EH (cell line): ENCODE results near the gene EYA2.

Source experiments
- DNase-seq: peaks from one replicate; pipeline ENCODE4 v3.0.0-alpha.2; 2015; ENCODE audit warnings: low read depth

The EYA2 gene

DNA sequence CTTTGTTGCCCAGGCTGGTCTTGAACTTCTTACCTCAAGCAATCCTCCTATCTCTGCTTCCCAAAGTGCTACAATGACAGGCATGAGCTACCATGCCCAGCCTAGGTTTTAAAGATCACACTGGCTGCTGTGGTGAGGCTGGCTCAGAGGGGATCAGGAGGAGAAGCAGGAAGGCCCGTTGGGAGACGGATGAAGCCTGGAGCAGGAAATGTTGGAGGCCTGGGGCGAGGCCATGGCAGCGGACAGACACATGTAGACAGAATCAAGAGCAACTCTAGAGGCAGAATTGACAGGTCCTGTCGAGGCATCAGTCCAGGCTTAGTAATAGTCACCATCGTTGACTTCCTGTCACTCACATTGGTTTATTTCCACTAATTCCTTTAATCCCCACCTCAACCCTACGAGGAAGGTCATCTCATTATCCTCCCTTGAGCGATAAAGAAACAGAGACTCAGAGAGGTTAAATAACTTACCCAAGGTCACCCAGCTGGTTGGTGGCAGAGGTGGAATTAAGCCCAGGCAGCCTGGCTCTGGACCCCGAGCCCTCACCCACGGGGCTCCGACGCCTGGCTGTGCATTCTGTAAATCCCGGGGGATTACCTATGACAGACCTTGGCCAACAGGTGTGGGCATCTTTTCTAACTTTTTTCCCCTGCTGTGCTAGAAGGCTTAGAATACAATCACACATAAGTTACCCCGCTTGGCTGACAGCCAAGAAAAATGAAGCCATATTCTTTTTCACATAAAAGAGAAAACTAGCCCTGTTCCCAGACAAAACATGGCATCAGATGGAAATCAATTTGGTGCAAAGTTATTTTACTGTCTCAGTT lies 113.4 kb downstream of the EYA2 start:
- DNase-seq = no peak

DNA sequence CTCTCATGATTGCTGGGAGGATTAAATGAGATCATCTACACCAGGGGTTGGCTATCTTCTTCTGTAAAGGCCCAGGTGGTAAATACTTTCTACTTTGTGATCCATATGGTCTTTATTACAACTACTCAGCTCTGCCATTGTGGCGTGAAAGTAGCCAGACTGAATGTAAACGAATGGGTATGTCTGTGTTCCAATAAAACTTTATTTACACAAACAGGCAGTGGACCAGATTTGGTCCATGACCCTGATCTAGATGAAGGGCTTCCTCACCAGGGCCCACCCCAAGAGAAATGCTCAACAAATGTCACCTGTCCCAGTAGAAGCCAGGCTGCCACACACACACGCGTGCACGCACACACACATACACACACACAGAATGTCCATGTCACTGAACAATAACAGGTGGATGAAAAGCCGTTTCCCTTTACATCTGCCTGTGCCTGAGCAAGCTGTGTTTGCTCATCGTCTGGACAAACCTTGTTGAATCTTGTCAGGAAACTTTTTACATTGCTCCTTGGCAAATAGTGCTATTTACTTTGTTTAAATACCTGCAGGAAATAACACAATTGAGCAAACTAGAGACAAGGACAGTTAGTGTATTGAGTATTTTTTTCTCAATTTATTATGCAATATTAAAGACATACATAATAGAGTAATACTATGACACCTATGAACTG lies 114.3 kb downstream of the EYA2 start:
- no peak for DNase-seq

DNA sequence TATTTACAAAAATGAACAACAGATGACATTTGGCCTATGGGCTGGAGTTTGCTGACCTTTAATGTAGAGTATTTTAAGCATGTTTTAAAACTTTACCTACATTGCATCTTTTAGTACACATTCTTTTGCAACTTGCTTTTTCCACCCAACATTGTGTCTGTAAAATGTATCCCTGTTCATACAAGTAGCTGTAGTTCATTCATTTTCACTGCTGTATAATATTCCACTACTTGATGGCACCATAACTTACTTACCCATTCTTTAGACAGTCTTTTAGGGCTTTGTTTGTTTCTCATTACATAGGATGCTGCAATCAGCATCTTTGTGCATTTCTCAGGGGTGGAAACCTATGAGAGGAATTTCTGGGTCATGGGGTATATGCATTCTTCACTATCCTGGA lies 115.1 kb downstream of the EYA2 start:
- DNase-seq = no peak

DNA sequence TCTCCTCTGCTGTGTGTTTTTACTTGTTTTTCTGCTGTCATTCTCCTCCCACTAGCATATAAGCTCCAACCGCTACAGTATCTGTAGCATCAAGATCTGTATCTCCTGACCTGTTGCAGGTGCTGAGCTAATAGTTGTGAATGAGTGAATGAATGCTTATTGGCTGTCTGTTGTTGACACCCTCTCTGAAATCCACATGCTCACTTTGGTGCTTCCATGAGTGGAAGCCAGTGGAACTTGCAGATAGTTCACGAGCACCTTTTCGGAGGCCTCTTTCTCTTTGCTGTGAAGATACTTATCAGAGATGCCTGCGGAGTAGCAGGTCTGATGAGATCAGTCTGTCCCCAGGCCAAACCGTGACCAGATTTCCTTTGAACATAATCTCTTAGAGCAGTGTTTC lies 117.3 kb downstream of the EYA2 start:
- DNase-seq = no peak

DNA sequence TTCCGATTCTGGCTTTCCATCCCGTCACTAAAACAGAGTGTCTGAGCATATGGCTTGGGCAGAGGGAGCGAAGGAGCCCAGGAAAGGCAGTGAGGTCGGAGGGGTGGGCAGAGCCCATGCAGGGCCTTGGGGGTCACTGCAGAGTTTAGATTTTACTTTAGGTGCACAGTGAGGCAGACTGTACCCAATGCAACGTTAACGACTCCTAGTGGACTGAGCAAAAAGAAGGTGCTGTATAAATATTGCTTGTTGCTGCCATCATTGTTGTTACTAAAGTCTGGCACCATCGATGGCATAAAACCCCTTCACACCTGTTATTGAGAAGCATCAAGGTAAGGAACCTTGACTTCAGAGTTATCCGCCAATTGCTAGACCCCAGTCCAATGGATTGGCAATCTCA lies 119.0 kb downstream of the EYA2 start:
- no peak for DNase-seq

DNA sequence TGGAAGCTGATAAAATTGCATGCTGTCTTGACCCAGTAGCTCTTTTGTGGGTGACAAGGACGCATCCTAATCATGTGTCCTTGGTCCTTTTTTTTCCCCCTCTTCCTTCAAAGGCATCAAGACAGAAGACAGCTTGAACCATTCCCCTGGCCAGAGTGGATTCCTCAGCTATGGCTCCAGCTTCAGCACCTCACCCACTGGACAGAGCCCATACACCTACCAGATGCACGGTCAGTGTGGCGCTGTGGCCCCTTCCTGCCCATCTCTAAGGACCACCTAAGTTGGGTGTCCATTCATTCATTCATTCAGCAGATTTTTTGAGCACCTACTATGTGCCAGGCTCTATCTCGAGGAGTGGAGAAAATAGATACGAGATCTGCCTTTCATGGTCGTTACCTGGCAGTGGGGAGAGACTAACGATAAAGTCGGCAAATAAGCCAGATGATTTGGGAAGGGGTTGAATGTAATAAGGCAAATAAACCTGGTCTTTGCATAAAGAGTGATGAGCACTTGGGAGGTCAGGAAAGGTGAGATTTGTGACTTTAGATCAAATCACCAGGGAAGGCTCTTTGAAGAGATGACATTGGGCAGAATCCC lies 121.5 kb downstream of the EYA2 start:
- DNase-seq = peak; percentile 4

DNA sequence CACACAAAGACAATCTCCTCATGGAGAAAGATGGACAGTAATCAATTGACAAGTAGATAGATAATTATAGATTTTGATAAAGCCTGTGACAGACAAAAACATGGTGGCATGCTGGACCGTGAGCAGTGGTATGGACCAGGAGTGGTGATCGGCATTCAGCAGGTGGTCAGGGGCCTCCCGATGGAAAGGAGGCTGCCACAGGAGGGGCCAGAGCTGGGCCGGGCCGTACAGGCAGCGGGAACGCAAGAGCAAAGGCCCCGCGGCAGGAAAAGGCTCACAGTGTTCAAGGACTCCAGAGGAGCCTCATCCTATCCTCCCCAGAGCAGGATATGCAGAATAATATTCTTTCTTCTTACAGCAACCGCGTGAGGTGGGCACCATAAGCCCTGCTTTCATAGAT lies 123.7 kb downstream of the EYA2 start:
- DNase-seq = no peak

DNA sequence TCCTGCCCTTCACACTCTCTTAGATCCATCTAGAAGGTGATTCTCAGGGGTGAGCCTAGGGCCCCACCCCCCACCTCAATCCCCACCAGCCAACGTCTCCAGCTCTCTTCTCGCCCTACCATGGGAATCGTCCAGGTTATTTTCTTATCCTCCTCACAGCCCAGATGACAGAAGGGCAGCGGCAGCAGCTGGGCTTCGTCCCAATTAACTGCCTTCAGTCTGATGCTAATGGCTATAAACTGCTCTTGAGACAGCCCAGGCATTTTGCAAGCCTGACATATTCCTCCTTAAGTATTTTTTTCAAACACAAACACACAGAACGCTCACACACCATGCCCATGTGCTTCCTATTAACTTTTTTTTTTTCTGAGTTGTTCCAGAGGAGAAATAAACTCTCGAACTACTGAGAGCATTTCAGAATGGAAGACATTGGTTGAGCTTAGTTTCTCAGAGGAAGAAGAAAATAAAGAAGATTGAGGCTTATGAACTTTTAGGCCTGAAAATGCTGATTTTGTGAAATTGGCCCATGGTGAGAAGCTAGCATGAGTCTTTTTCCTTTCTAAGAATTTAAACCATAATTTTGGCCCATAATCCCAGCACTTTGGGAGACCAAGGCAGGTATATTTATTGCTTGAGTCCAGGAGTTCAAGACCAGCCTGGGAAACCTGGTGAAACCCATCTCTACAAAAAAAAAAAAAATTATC lies 124.6 kb downstream of the EYA2 start:
- DNase-seq = peak; percentile 80

DNA sequence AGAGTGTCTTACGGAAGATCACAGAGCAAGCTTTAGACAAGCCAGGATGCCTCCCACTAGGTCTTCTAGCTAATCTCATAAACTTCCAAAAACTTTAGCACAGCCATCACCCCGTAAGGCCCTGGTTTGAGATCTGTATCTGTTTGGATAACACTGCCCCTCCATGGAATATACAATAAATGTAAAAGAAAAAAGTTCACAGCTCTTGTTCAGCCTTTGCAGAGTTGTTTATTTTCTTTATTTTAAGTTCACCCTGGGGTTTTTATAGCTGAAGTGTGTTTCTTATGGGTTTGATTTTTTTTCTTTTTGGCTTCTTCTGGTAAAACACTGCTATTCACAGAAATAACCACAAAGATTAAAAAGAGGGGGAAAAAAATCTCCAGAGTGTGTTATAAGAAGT lies 125.6 kb downstream of the EYA2 start:
- DNase-seq = peak; percentile 32

DNA sequence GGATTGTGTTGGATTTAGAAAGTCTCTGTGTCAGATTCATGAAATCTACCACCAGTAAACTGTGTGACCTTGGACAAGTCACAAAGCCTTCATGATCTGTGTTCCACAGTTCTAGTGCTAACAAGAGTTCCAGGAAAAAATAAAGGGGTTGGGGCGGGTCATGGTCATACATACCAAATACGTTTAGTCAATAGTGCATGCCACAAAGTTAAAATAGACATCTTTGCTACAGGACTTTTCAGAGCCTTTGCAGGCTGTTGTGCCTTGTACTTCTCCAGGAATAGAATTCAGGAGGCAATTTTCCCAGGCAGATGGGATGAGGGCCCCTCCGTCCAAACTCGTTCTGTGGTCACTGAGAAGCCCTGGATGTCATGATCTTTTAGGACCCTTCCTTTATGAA lies 127.2 kb downstream of the EYA2 start:
- no peak for DNase-seq

DNA sequence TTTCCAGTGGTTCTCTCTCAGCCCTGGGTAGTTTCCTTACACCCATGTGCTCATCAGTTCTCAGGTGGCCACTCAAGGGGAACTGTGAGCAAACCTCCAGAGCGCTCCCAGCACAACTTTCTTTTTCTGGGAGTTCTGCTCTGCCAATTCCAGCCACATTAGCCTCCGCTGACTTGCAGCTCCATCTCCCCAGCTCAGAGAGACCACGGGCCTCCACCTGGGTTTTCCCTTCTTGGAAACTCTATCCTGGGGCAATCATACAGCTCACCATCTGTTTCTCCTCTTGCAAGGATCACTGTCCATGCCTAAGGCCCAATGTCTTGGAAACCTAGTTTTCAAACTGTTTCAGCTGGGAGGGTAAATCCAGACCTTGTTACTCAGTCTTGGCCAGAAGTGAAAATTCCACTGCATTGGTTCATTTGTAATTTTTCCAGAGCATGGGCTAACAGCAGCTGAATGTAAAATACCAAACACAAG lies 129.9 kb downstream of the EYA2 start:
- peak; percentile 13 for DNase-seq

DNA sequence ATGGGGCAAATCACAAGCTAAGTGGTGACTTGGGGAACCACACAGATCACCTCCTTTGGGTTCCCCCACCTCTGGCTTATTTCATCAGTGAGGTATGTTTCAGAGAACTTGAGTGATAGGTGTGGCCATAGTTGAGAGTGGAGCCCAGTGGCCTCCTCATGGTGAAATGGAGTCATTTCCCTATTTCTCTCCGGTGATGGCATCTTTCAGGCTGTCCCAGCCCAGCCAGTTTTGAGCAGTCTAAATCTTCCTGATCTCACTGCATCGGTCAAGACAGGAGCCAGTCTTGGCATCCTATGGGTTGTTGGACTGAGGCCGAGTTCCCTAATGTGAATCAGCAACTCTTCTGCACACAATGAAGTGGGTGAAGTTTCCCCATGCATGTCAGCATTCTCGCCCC lies 132.4 kb downstream of the EYA2 start:
- no peak for DNase-seq

DNA sequence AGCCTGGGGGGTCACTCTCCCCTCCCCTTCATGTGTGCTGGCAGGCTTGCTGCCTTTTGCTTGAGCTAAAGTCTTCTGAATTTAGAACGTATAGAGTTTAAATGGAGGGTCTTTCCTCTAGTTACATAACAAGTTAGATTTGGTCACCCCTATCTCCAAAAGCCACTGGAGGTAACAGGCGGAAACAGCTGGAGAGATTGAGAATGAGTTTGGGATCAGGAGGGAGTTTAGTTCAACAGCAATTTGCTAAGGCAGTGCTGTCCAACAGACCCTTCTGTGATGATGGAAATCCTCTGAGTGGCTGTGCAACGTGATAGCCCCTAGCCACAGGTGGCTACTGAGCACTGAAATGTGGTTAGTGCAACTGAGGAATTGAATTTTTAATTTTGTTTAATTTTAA lies 132.8 kb downstream of the EYA2 start:
- no peak for DNase-seq

DNA sequence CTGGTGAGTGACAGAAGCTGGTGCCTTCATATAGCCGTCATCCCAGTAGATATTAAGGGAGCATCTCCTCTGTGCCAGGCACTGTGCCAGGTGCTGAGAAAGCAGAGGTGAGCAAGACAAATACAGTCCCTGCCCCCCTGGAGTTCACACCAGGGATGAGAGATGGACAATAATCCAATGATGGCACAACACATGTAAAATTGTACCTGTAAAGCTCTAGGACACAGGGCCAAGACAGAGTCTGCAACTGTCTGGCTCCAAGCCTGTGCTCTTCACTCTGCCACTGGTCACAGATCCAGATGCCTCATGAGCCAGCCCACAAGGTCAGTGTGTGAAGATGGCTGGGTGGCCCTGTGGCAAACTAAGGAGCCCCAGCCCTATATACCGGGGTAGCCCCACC lies 133.8 kb downstream of the EYA2 start:
- DNase-seq = no peak

DNA sequence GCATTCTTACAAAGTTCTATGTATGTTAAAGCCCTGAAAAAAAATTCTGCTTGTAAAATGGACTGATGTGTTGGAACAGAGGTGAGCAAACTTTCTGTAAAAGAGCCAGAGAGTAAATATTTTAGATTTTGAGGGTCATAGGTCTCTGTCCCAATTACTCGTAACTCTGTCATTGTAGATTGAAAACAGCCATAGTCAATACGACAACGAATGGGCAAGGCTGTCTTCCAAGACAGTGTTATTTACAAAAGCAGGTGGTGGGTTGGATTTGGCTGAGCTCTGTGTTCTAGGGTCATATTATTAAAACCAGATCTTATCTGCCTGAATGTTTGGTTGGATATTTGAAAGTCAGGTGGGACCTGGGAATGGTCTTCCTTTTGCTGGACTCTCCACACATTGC lies 135.2 kb downstream of the EYA2 start:
- DNase-seq = no peak

DNA sequence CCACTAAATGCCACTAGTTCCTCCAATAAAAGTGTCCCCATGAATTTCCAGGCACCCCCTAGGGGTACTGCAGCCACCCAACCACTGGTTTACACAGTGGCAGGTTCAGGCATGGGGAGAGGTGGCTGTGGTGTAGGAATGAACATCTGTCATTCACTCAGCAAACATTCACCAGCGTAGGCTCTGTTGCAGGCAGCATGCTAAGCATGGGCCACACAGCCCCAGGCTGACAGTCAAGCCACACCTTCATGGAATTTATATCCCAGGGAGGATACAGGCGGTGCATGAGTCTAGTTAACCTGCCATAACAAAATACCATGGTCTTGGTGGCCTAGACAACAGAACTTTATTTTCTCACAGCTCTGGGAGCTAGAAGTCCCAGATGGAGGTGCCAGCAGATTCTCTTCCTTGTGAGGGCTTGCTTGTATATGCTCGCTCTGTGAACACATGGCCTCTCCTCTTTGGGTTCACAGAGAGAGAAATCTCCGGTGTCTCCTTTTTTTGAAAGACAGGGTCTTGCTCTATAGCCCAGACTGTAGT lies 135.7 kb downstream of the EYA2 start:
- no peak for DNase-seq

DNA sequence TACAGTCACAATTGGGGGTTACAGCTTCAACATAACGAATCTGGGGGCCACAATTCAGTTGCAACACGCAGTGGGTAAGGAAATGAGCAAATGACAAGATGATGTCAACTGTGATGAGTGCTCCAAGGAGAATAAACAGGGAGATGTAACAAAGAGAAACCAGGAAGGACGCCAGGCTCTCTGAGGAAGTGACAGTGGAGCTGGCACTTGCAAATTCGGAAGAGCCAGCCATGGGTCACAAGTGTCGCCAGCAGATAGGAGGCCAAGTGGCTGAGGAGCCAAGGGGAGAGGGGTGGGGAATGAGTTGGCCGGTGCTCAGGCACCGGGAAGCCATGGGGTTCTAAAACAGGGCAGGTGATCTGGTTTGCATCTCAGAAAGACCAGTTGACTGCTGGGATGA lies 136.4 kb downstream of the EYA2 start:
- no peak for DNase-seq

DNA sequence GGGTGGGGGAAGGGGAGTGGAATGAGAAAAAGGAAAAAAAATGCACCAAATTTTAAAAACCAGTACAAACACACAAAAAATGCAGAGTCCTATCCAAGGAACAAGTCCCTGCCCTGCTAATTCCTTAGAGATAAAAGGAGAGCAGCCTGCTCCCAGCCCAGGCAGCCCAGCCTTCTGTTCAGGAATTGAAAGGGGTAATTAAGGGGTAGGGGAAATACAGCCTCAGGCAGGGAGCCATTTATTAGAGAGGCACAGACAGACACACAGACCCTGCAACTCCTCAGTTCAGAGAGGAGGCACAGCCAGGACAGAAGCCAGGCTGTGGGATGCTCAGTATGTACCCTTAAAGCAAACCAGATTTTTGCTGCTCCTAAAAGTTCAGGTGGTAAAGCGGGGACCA lies 137.2 kb downstream of the EYA2 start:
- DNase-seq = no peak

DNA sequence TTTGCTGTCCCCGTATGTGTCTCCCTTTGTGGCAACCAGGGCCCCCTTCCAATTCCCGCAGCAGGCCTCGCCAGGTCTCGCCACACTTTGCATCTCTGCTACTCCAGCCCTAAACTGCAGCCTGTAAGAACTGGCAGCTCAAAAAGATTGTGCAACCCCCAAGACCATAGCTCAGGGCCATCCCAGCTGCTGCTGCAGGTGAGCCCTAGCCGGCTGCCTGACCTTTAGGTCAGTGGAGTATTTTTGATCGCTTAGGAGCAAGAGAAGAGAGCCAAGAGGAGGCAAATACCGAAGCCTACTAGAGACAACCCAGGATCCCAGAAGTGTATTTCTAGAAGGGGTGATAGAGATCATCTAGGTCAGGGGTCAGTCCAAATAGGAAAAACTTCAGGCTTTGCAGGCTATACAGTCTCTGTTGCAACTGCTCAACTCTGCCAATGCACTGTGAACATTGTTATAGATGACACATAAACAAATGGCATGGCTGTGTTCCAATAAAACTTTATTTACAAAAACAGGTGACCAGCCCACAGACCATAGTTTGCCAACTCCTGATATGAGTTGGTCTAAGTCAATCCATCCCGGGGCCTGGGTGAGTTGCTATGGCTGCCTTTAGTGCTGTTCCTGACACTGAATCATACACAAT lies 138.4 kb downstream of the EYA2 start:
- DNase-seq = no peak

DNA sequence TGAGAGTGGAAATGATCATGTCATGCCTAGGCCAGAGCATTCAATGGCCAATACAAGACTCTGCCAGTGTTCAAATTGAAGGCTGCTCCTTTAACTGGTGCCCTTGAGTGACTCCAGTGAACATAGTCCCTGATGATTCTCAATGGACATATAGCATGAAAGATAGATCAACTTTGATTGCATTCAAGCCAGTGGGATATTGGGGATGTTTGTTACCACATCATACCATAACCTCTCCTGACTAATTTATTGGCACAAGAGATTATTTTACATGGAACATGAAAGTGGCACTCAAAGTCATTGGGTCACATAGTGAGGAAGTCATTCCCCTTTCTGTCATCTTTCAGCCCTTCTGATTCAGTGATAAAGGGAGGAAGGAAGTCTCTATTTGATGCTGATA lies 139.0 kb downstream of the EYA2 start:
- no peak for DNase-seq

DNA sequence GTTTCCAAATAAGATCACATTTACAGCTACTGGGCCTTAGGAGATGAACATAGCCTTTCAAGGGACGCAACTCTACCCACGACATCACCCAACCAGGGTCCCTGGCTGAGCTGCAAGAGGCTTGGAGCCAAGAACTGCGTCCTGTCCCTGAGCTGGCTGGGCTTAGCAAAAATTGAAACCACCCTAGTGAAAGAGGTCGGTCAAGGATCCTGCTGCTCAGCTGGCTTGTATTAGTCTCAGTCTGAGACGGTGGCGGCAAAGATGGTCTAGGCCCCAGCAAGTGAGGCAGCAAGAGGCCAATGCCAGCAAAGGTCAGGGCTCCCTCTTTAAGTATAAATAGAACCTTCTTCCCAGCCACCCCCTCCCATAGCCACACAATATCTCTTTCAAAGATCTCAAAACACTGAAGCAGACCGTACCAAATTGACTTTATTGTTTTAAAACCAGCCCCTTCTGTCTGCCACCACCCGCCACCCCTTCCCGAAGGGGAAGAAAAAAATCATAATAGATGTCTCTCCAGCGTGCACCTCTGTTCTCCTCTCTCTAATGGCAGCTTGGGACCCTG lies 140.5 kb downstream of the EYA2 start:
- no peak for DNase-seq
